Smooth muscle cell (in vitro differentiated cells): Measurements from ENCODE around the gene PTCH1. TPM values are rescaled to one million over a fixed set of nuclear protein-coding genes. Genes with fewer than 3 reads are reported as not detected.

ENCODE experiments used
- DNase-seq: peaks from one replicate; lab custom pipeline; 2025; ENCODE audit not compliant: unreplicated experiment; lab: John Stamatoyannopoulos, UW
- H2AFZ ChIP-seq: fragments of 200-600 bp; sonication (generic); 2 replicates; pipeline ENCODE4 v1.6.0; 2016; ENCODE audit warnings: antibody characterized with exemption, low read depth, mild to moderate bottlenecking
- H3F3A ChIP-seq: fragments of 200-600 bp; sonication (generic); 2 replicates; pipeline ENCODE4 v1.6.0; 2017; ENCODE audit warnings: antibody characterized with exemption, low read depth
- H3K27ac ChIP-seq: fragments of 200-600 bp; sonication (generic); 2 replicates; pipeline ENCODE4 v1.5.1; 2016; ENCODE audit warnings: low read depth, mild to moderate bottlenecking
- H3K27me3 ChIP-seq: fragments of 200-600 bp; sonication (generic); 2 replicates; pipeline ENCODE4 v1.6.1; 2016; ENCODE audit warnings: low read depth, mild to moderate bottlenecking
- H3K36me3 ChIP-seq: fragments of 200-600 bp; sonication (generic); 2 replicates; pipeline ENCODE4 v1.5.1; 2016; ENCODE audit warnings: low read depth
- H3K4me1 ChIP-seq: fragments of 200-600 bp; sonication (generic); 2 replicates; pipeline ENCODE4 v1.5.1; 2016; ENCODE audit warnings: low read depth
- H3K4me2 ChIP-seq: fragments of 200-600 bp; sonication (generic); 2 replicates; pipeline ENCODE4 v1.6.0; 2016; ENCODE audit warnings: mild to moderate bottlenecking
- H3K4me3 ChIP-seq: fragments of 200-600 bp; sonication (generic); 2 replicates; pipeline ENCODE4 v1.5.1; 2016; ENCODE audit warnings: mild to moderate bottlenecking
- H3K79me2 ChIP-seq: fragments of 200-600 bp; sonication (generic); 2 replicates; pipeline ENCODE4 v1.6.0; 2016; ENCODE audit warnings: low read depth, mild to moderate bottlenecking
- H3K9ac ChIP-seq: fragments of 200-600 bp; sonication (generic); 2 replicates; pipeline ENCODE4 v1.6.0; 2016; ENCODE audit warnings: low read depth
- H3K9me3 ChIP-seq: fragments of 200-600 bp; sonication (generic); replicated peaks from 2 replicates; pipeline ENCODE4 v1.5.1; 2016; ENCODE audit warnings: low read depth
- H4K20me1 ChIP-seq: fragments of 200-600 bp; sonication (generic); 2 replicates; pipeline ENCODE4 v1.6.0; 2016; ENCODE audit warnings: low read depth
- CTCF ChIP-seq: fragments of 200-600 bp; sonication (generic); IDR thresholded peaks from 2 replicates; pipeline ENCODE4 v1.5.1; 2017; ENCODE audit warnings: borderline replicate concordance, mild to moderate bottlenecking, antibody characterized with exemption; ENCODE audit not compliant: insufficient read depth, poor library complexity, severe bottlenecking
- WGBS: methylation state at CpG from one replicate; pipeline ENCODE4 v1.1.7; 2016; ENCODE audit warnings: low lambda C conversion rate; 5-methylcytosine and 5-hydroxymethylcytosine counted together
- polyA plus RNA-seq: library from polyadenylated mRNA; unstranded; fragments of >200 nt; fragmentation: Nextera tagmentation; extraction: Ambion mirVana; gene quantifications from 2 replicates; pipeline ENCODE4 v1.2.1, GENCODE V29; 2016
- total RNA-seq: library from RNA; depleted of rRNA; stranded (reverse); fragments of >200 nt; gene quantifications from 2 replicates; pipeline ENCODE4 v1.2.3, GENCODE V29; 2014

PTCH1 gene
- total and polyA plus RNA-seq, 2 experiments from 2014 or later = 5.8 to 6.3 TPM

GRCh38 chr9:95491543-95492320 is 25.0 kb downstream of the PTCH1 start:
- Histone ChIP-seq H3K9ac (no peak overlapping the region), H3F3A (no peaks in the 10 kb centered on the region), H3K79me2 (peaks cover 64% of the 10 kb centered on the region), H3K4me2 (no peak overlapping the region), H3K27ac (no peak overlapping the region), H3K9me3 (no peaks in the 10 kb centered on the region), H3K27me3 (no peaks in the 10 kb centered on the region), H2AFZ (no peak overlapping the region), H3K36me3 (no peaks in the 10 kb centered on the region), H4K20me1 (peaks cover 89% of the 10 kb centered on the region), H3K4me1 (peaks cover 34% of the 10 kb centered on the region), H3K4me3 (no peak overlapping the region)
- DNase-seq = no peak
- TF ChIP-seq CTCF = no peak
- 92% methylated on average over 8 of the region's 8 CpGs for WGBS

GRCh38 chr9:95488954-95489353 is 27.8 kb downstream of the PTCH1 start:
- Histone ChIP-seq H3K27me3 (no peaks in the 10 kb centered on the region), H3K36me3 (no peaks in the 10 kb centered on the region), H3K9me3 (no peaks in the 10 kb centered on the region), H3K27ac (no peak overlapping the region), H3K79me2 (peaks cover 46% of the 10 kb centered on the region), H3K4me1 (peaks cover 9% of the 10 kb centered on the region), H3K4me3 (no peak overlapping the region), H3F3A (no peaks in the 10 kb centered on the region), H3K4me2 (no peak overlapping the region), H4K20me1 (peaks cover 87% of the 10 kb centered on the region), H3K9ac (no peak overlapping the region), H2AFZ (no peak overlapping the region)
- 50% methylated on average over 5 of the region's 5 CpGs for whole genome bisulfite sequencing
- DNase-seq = no peak
- TF ChIP-seq CTCF = no peak

- no peaks in the 10 kb centered on the region for H3F3A ChIP-seq
- no peaks in the 10 kb centered on the region for H3K9me3 ChIP-seq
- no peak overlapping the region for H3K4me2 ChIP-seq
- no peak overlapping the region for H2AFZ ChIP-seq
- no peak overlapping the region for H3K4me3 ChIP-seq
- no peak for TF ChIP-seq CTCF
- no peak overlapping the region for H3K9ac ChIP-seq
- no peaks in the 10 kb centered on the region for H3K27me3 ChIP-seq
- H3K79me2 ChIP-seq = peaks cover 29% of the 10 kb centered on the region
- H3K27ac ChIP-seq = no peak overlapping the region
- no peak for DNase-seq
- 98% methylated on average over 5 of the region's 5 CpGs for WGBS
- H3K36me3 ChIP-seq = no peaks in the 10 kb centered on the region
- H3K4me1 ChIP-seq = no peaks in the 10 kb centered on the region
- peaks cover 64% of the 10 kb centered on the region for H4K20me1 ChIP-seq
Observed at GRCh38 chr9:95486318-95486717, 30.5 kb downstream of the PTCH1 start.

GRCh38 chr9:95484225-95484624 is 32.5 kb downstream of the PTCH1 start:
- H3F3A ChIP-seq = no peaks in the 10 kb centered on the region
- peaks cover 15% of the 10 kb centered on the region for H3K79me2 ChIP-seq
- peaks cover 6% of the 10 kb centered on the region for H3K36me3 ChIP-seq
- H3K27ac ChIP-seq = no peak overlapping the region
- no peaks in the 10 kb centered on the region for H3K27me3 ChIP-seq
- no peak overlapping the region for H3K4me2 ChIP-seq
- H4K20me1 ChIP-seq = peaks cover 51% of the 10 kb centered on the region
- H2AFZ ChIP-seq = no peak overlapping the region
- DNase-seq = no peak
- WGBS = 82% methylated on average over 3 of the region's 3 CpGs
- no peaks in the 10 kb centered on the region for H3K4me1 ChIP-seq
- H3K9me3 ChIP-seq = no peaks in the 10 kb centered on the region
- TF ChIP-seq CTCF = no peak
- no peak overlapping the region for H3K9ac ChIP-seq
- H3K4me3 ChIP-seq = no peak overlapping the region
